ENCODE results near the gene MRPS7.
"Not testable (repeated sequence)": the region's sequence is repeated elsewhere in the genome, so short reads cannot be mapped to it uniquely, and the experiment has no call there.

Gene MRPS7

GRCh38 chr17:75288770-75289114 is 27.1 kb downstream of the MRPS7 start:
- no peaks in the 10 kb centered on the region for H3K9me3 ChIP-seq (ENCODE audit: control extremely low read depth in 1 of 5, control insufficient read depth in 4 of 5, insufficient read depth in 2 of 5, low read depth in 1 of 5, low read length in 4 of 5)
- CTCF ChIA-PET, result interaction anchor here (0.7 to 4.2 kb wide), 19 partner anchors 17 to 460 kb away, joined by 3 to 34 read pairs (median 4); partner anchors contain the start of gene MIF4GD
- peak overlapping the region in 1 of 2 experiments; percentile 98 for H3K27ac ChIP-seq (ENCODE audit: insufficient read depth in 1 of 2, low read depth in 1 of 2, low read length in 2 of 2, poor library complexity in 1 of 2, severe bottlenecking in 2 of 2)
- peak overlapping the region; percentile 80 to 98 (median 94) for H3K4me3 ChIP-seq (ENCODE audit: control insufficient read depth in 1 of 7, extremely low read depth in 1 of 7, insufficient read depth in 4 of 7, low read depth in 2 of 7, low read length in 6 of 7)
- DNase-seq, result peak in 2 of 3 donors; percentile 47 to 54
- H3K4me1 ChIP-seq (ENCODE audit: control extremely low read depth in 1 of 4, control insufficient read depth in 4 of 4, insufficient read depth in 4 of 4, low read length in 3 of 4), result peaks cover 8 to 34% (median 17%) of the 10 kb centered on the region in 4 experiments
- 0% methylated on average over 14 of the region's 14 CpGs for WGBS (ENCODE audit: insufficient coverage)
- H3K27me3 ChIP-seq (replicated peaks in 2 of 5; ENCODE audit: control insufficient read depth in 4 of 5, insufficient read depth in 5 of 5, low read length in 4 of 5), result no peaks in the 10 kb centered on the region
- peaks cover 5 to 27% (median 15%) of the 10 kb centered on the region in 4 experiments for H3K36me3 ChIP-seq (ENCODE audit: control insufficient read depth in 4 of 4, insufficient read depth in 4 of 4, low read length in 3 of 4)
- POLR2A ChIA-PET, result interaction anchor here (0.9 to 1.9 kb wide), 4 partner anchors 18 to 28 kb away, joined by 3 to 13 read pairs (median 4); partner anchors contain the start of genes GGA3, MIF4GD and MRPS7

GRCh38 chr17:75289115-75289831 is 27.6 kb downstream of the MRPS7 start, which contains the start of gene SLC25A19:
Gene SLC25A19 (minus strand): TSS chr17:75289433. CDS start chr17:75286764, 2,669 bp downstream.
- peak within 1 kb of the TSS; percentile 80 to 98 (median 94) for H3K4me3 ChIP-seq (ENCODE audit: control insufficient read depth in 1 of 7, extremely low read depth in 1 of 7, insufficient read depth in 4 of 7, low read depth in 2 of 7, low read length in 6 of 7)
- H3K4me1 ChIP-seq (ENCODE audit: control extremely low read depth in 1 of 4, control insufficient read depth in 4 of 4, insufficient read depth in 4 of 4, low read length in 3 of 4), result peaks cover 8 to 34% (median 17%) of the 10 kb centered on the region in 4 experiments
- no peaks in the 10 kb centered on the region for H3K27me3 ChIP-seq (replicated peaks in 2 of 5; ENCODE audit: control insufficient read depth in 4 of 5, insufficient read depth in 5 of 5, low read length in 4 of 5)
- peak; percentile 99 to 100 (median 99) for DNase-seq
- ChIA-PET CTCF (interaction anchor here (0.7 to 4.2 kb wide), 21 partner anchors 18 to 460 kb away, joined by 3 to 34 read pairs (median 4); partner anchors contain the start of genes GRB2 and MIF4GD), POLR2A (interaction anchor here (0.9 to 1.9 kb wide), 6 partner anchors 11 to 98 kb away, joined by 3 to 13 read pairs (median 4); partner anchors contain the start of genes GGA3, MIF4GD and MRPS7)
- no peaks in the 10 kb centered on the region for H3K9me3 ChIP-seq (ENCODE audit: control extremely low read depth in 1 of 5, control insufficient read depth in 4 of 5, insufficient read depth in 2 of 5, low read depth in 1 of 5, low read length in 4 of 5)
- H3K27ac ChIP-seq (ENCODE audit: insufficient read depth in 1 of 2, low read depth in 1 of 2, low read length in 2 of 2, poor library complexity in 1 of 2, severe bottlenecking in 2 of 2), result peak within 1 kb of the TSS; percentile 94 to 98
- peaks cover 5 to 27% (median 15%) of the 10 kb centered on the region in 4 experiments for H3K36me3 ChIP-seq (ENCODE audit: control insufficient read depth in 4 of 4, insufficient read depth in 4 of 4, low read length in 3 of 4)
- WGBS (ENCODE audit: insufficient coverage), result 0% methylated on average over 64 of the region's 65 CpGs

- Histone ChIP-seq H3K36me3 (ENCODE audit: control insufficient read depth in 4 of 4, insufficient read depth in 4 of 4, low read length in 3 of 4) (peaks cover 5 to 25% (median 13%) of the 10 kb centered on the region in 4 experiments), H3K27me3 (replicated peaks in 2 of 5; ENCODE audit: control insufficient read depth in 4 of 5, insufficient read depth in 5 of 5, low read length in 4 of 5) (no peaks in the 10 kb centered on the region), H3K4me3 (ENCODE audit: control insufficient read depth in 1 of 7, extremely low read depth in 1 of 7, insufficient read depth in 4 of 7, low read depth in 2 of 7, low read length in 6 of 7) (peak overlapping the region; percentile 80 to 98 (median 94)), H3K4me1 (ENCODE audit: control extremely low read depth in 1 of 4, control insufficient read depth in 4 of 4, insufficient read depth in 4 of 4, low read length in 3 of 4) (peaks cover 8 to 34% (median 17%) of the 10 kb centered on the region in 4 experiments), H3K9me3 (ENCODE audit: control extremely low read depth in 1 of 5, control insufficient read depth in 4 of 5, insufficient read depth in 2 of 5, low read depth in 1 of 5, low read length in 4 of 5) (no peaks in the 10 kb centered on the region), H3K27ac (ENCODE audit: insufficient read depth in 1 of 2, low read depth in 1 of 2, low read length in 2 of 2, poor library complexity in 1 of 2, severe bottlenecking in 2 of 2) (peak overlapping the region; percentile 94 to 98)
- POLR2A ChIA-PET, result interaction anchor here (0.9 to 1.9 kb wide), 5 partner anchors 11 to 98 kb away, joined by 3 to 13 read pairs (median 5); partner anchors contain the start of genes GGA3, MIF4GD and MRPS7
- CTCF ChIA-PET, result interaction anchor here (0.9 to 4.2 kb wide), 16 partner anchors 18 to 198 kb away, joined by 3 to 34 read pairs (median 5); partner anchors contain the start of genes GRB2 and MIF4GD
- DNase-seq, result peak; percentile 85 to 94 (median 93)
- WGBS (ENCODE audit: insufficient coverage), result 0% methylated on average over 7 of the region's 26 CpGs
Measured at GRCh38 chr17:75289832-75290337, 28.2 kb downstream of the MRPS7 start.

GRCh38 chr17:75292810-75293448 is 31.2 kb downstream of the MRPS7 start:
- 97% methylated on average over 11 of the region's 16 CpGs for WGBS (ENCODE audit: insufficient coverage)
- H3K4me1 ChIP-seq (ENCODE audit: control extremely low read depth in 1 of 4, control insufficient read depth in 4 of 4, insufficient read depth in 4 of 4, low read length in 3 of 4), result peaks cover 23 to 52% (median 35%) of the 10 kb centered on the region in 4 experiments
- H3K36me3 ChIP-seq (ENCODE audit: control insufficient read depth in 4 of 4, insufficient read depth in 4 of 4, low read length in 3 of 4); H3K4me3 ChIP-seq (ENCODE audit: control insufficient read depth in 1 of 7, extremely low read depth in 1 of 7, insufficient read depth in 4 of 7, low read depth in 2 of 7, low read length in 6 of 7); H3K27ac ChIP-seq (ENCODE audit: insufficient read depth in 1 of 2, low read depth in 1 of 2, low read length in 2 of 2, poor library complexity in 1 of 2, severe bottlenecking in 2 of 2); H3K9me3 ChIP-seq (ENCODE audit: control extremely low read depth in 1 of 5, control insufficient read depth in 4 of 5, insufficient read depth in 2 of 5, low read depth in 1 of 5, low read length in 4 of 5); H3K27me3 ChIP-seq (replicated peaks in 2 of 5; ENCODE audit: control insufficient read depth in 4 of 5, insufficient read depth in 5 of 5, low read length in 4 of 5); DNase-seq: not testable (repeated sequence)
- ChIA-PET POLR2A (interaction anchor here (0.8 kb wide), 1 partner anchor 31 kb away, joined by 3 read pairs; the partner anchor contains the start of genes GGA3 and MRPS7), CTCF (interaction anchor here (0.6 to 4.2 kb wide), 5 partner anchors 15 to 210 kb away, joined by 3 to 34 read pairs (median 4); no protein-coding TSS in a partner anchor)

- Histone ChIP-seq H3K27ac (ENCODE audit: insufficient read depth in 1 of 2, low read depth in 1 of 2, low read length in 2 of 2, poor library complexity in 1 of 2, severe bottlenecking in 2 of 2) (peak overlapping the region; percentile 46 to 66), H3K27me3 (replicated peaks in 2 of 5; ENCODE audit: control insufficient read depth in 4 of 5, insufficient read depth in 5 of 5, low read length in 4 of 5) (no peaks in the 10 kb centered on the region), H3K4me1 (ENCODE audit: control extremely low read depth in 1 of 4, control insufficient read depth in 4 of 4, insufficient read depth in 4 of 4, low read length in 3 of 4) (peaks cover 14 to 44% (median 25%) of the 10 kb centered on the region in 4 experiments), H3K9me3 (ENCODE audit: control extremely low read depth in 1 of 5, control insufficient read depth in 4 of 5, insufficient read depth in 2 of 5, low read depth in 1 of 5, low read length in 4 of 5) (no peaks in the 10 kb centered on the region), H3K4me3 (ENCODE audit: control insufficient read depth in 1 of 7, extremely low read depth in 1 of 7, insufficient read depth in 4 of 7, low read depth in 2 of 7, low read length in 6 of 7) (peak overlapping the region in 3 of 7 experiments; percentile 9 to 40 (median 25)), H3K36me3 (ENCODE audit: control insufficient read depth in 4 of 4, insufficient read depth in 4 of 4, low read length in 3 of 4) (no peaks in the 10 kb centered on the region)
- ChIA-PET POLR2A (no interaction called here), CTCF (interaction anchor here (0.7 to 3.0 kb wide), 3 partner anchors 11 to 116 kb away, joined by 3 to 17 read pairs (median 10); no protein-coding TSS in a partner anchor)
- DNase-seq, result peak in 2 of 3 donors; percentile 70 to 72
- WGBS (ENCODE audit: insufficient coverage), result 96% methylated on average over 4 of the region's 8 CpGs
Measured at GRCh38 chr17:75295201-75296158, 33.8 kb downstream of the MRPS7 start.

GRCh38 chr17:75300280-75300679 is 38.6 kb downstream of the MRPS7 start:
- Histone ChIP-seq H3K4me3 (ENCODE audit: control insufficient read depth in 1 of 7, extremely low read depth in 1 of 7, insufficient read depth in 4 of 7, low read depth in 2 of 7, low read length in 6 of 7) (no peak overlapping the region), H3K27me3 (replicated peaks in 2 of 5; ENCODE audit: control insufficient read depth in 4 of 5, insufficient read depth in 5 of 5, low read length in 4 of 5) (no peaks in the 10 kb centered on the region), H3K9me3 (ENCODE audit: control extremely low read depth in 1 of 5, control insufficient read depth in 4 of 5, insufficient read depth in 2 of 5, low read depth in 1 of 5, low read length in 4 of 5) (no peaks in the 10 kb centered on the region), H3K27ac (ENCODE audit: insufficient read depth in 1 of 2, low read depth in 1 of 2, low read length in 2 of 2, poor library complexity in 1 of 2, severe bottlenecking in 2 of 2) (no peak overlapping the region), H3K4me1 (ENCODE audit: control extremely low read depth in 1 of 4, control insufficient read depth in 4 of 4, insufficient read depth in 4 of 4, low read length in 3 of 4) (peaks cover 13 to 38% (median 20%) of the 10 kb centered on the region in 4 experiments), H3K36me3 (ENCODE audit: control insufficient read depth in 4 of 4, insufficient read depth in 4 of 4, low read length in 3 of 4) (no peaks in the 10 kb centered on the region)
- WGBS (ENCODE audit: insufficient coverage), result 100% methylated on average over 1 of the region's 7 CpGs
- ChIA-PET POLR2A (interaction anchor here (0.7 kb wide), 1 partner anchor 10 kb away, joined by 5 read pairs; no protein-coding TSS in a partner anchor), CTCF (no interaction called here)
- DNase-seq, result no peak
